Hepatocyte (in vitro differentiated cells): ENCODE measurements around the gene PACRG.

Experiments used
- EZH2 ChIP-seq: fragments of 200-600 bp; sonication (generic); IDR thresholded peaks from 2 replicates; pipeline ENCODE4 v1.6.1; 2016; ENCODE audit warnings: antibody characterized with exemption, mild to moderate bottlenecking, borderline replicate concordance
- TF ChIP-seq, protein P1 (sequence below): fragments of 200-600 bp; sonication (generic); IDR thresholded peaks from 2 replicates; pipeline ENCODE4 v1.5.1; 2016; ENCODE audit warnings: antibody characterized with exemption, mild to moderate bottlenecking; ENCODE audit not compliant: poor library complexity

DNA sequence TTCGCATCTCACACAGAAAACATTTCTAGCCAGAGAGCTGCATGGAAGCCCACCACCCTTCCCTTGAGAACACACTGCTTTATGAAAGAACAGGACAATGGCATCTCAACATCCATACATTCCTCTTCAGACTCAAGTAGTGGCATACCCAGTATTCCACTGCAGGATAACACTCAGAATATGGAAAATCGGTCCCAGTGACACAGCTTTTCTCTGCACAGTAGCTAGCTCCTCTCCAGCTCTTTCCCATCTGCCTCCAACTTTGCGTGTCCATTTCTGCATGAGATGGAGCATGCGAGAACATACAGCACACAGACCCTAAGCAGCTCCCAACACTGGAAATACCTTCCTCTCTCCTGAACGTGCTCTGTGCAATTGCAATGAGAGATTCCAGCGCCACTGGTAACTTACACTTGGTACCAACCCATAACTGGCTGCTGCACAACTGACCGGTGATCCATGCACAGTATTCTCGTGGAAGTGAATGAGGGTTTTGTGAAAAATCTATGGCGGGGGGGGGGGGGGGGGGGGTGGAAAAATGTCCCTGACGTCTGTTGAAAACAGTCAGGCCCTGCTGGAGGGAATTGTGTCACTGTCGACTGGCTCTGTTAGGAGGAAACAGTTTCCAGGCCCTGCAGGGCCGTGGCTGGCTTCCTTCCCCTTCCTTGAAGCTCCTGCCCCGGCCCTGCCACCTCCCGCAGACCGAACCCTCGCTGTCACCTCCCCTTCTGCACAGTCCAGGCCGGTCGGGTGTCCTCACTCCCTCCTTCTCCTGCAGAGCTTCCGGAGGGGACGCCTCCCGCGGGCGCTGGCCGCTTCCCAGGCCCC, 420.9 kb downstream of the PACRG start:
- TF ChIP-seq, protein P1, sequence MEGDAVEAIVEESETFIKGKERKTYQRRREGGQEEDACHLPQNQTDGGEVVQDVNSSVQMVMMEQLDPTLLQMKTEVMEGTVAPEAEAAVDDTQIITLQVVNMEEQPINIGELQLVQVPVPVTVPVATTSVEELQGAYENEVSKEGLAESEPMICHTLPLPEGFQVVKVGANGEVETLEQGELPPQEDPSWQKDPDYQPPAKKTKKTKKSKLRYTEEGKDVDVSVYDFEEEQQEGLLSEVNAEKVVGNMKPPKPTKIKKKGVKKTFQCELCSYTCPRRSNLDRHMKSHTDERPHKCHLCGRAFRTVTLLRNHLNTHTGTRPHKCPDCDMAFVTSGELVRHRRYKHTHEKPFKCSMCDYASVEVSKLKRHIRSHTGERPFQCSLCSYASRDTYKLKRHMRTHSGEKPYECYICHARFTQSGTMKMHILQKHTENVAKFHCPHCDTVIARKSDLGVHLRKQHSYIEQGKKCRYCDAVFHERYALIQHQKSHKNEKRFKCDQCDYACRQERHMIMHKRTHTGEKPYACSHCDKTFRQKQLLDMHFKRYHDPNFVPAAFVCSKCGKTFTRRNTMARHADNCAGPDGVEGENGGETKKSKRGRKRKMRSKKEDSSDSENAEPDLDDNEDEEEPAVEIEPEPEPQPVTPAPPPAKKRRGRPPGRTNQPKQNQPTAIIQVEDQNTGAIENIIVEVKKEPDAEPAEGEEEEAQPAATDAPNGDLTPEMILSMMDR: no peak
- TF ChIP-seq EZH2: no peak
